NOMO-1 (cell line): ENCODE results near the gene RRP1B.
"Not testable (repeated sequence)": the region's sequence is repeated elsewhere in the genome, so short reads cannot be mapped to it uniquely, and the experiment has no call there.

Source experiments
- DNase-seq, 2 experiments: peaks; one replicate each; lab custom pipeline; 2025; ENCODE audit not compliant: unreplicated experiment in 2 of 2; lab: John Stamatoyannopoulos, UW

The RRP1B gene

DNA sequence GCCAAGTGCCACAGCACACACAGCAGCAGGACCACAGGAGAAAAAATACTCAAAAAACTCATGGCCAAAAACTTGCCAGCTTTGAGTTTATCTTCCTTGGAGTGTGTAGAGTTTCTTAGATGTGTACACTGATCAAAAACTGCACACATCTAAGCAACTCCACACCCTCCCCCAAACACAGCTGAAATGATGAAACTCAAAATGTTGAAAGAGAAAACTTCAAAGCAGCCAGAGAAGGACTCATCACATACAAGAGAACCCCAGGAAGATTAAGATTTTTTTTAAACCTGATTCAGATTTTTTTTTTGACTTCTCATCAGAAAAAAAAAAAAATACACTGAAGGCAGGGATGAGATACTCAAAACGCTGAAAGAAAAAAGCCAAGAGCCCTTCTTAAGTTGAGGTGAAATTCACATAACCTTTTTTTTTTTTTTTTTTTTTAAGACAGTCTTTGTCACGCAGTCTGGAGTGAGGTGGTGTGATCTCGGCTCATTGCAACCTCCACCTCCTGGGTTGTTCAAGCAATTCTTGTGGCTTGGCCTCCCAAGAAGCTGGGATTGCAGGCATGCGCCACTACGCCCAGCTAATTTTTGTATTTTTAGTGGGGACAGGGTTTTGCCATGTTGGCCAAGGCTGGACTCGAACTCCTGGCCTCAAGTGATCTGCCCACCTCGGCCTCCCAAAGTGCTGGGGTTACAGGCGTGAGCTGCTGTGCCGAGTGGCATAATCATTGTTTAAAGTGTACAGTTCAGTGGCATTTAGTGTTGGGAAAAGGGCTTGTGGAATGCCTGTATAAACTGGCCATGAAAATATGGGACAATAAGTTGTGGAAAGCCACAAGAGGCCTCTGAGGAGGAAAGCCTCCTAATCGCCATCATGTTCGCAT lies 38.6 kb downstream of the RRP1B start:
- no peak for DNase-seq

- DNase-seq, result not testable (repeated sequence)
These were observed 40.1 kb downstream of the RRP1B start for GRCh38 chr21:43699492-43699777.

GRCh38 chr21:43699933-43700599 lies 40.7 kb downstream of the RRP1B start:
- DNase-seq, result no peak

GRCh38 chr21:43701936-43702784 lies 42.8 kb downstream of the RRP1B start:
- no peak for DNase-seq

DNA sequence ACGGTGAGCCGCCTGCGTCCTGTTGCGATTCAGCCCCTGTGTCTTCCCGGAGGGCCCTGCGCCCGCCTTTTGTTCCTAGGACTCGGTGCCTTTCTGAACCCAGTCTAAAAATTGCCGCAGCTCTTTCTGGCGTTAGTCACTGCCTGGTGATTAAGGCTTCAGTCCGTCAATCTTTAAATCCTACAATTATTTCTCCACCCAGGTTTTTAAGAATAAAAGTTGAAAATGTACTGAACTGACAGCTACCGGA lies 43.4 kb downstream of the RRP1B start:
- DNase-seq, result no peak

- peak; percentile 62 to 70 for DNase-seq
These were observed 43.9 kb downstream of the RRP1B start for GRCh38 chr21:43703035-43703880.

DNA sequence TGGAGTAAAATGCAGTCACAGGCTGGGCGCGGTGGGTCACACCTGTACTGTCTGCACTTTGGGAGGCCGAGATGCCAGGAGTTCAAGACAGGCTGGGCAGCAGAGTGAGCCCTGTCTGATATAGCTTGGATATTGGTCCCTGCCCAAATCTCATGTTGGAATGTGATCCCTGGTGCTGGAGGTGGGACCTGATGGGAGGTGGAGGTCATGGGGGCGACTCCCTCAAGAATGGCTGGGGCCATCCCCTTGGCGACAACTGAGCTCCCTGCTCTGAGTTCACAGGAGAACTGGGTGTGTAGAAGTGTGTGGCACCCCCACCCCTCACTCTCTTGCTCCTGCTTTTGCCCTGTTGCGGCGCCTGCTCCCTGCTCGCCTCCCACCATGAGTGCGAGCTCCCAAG lies 48.1 kb downstream of the RRP1B start:
- no peak for DNase-seq

- no peak for DNase-seq
These were observed 49.5 kb downstream of the RRP1B start for GRCh38 chr21:43708745-43709381.

DNA sequence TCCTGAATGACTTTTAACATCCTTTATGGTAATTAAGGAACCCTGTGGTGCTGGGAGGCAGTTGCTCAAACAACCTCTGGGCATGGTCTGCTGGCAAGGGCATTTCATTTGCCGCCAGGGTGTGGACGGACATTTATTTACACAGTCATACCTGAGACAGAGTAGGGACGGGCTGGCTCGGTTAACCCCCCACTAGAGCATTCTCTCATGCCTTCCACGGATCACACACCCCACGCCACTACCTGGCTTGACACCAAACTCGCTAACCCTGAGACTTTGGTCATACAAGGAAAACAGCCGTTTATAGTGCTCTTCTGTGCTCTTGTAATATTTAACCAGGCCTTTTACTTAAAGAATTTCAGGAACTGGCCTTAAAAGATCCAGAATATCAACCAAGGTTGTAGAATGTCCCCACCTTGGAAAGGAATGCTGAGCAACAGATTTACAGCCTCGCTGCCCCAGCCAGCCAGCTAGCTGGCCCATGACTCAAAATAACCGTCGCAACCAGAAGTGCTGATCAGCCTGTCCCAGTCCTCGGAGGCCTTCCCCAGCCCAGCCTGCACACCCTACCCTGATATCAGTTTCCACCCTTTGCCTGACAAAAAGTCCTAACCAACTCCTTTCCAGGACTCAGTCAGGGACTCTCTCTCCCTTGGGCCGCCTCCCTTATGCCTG lies 53.0 kb downstream of the RRP1B start:
- DNase-seq, result no peak

DNA sequence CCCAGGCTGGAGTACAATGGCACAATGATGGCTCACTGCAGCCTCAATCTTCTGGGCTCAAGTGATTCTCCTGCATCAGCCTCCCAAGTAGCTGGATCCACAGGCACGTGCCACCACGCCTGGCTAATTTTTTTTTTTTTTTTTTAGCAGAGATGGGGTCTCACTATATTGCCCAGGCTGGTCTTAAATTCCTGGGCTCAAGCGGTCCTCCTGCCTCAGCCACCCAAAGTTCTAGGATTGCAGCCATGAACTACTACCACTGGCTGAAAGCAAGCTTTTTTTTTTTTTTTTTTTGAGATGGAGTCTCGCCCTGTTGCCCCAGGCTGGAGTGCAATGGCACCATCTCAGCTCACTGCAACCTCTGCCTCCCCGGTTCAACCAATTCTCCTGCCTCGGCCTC lies 53.8 kb downstream of the RRP1B start:
- not testable (repeated sequence) for DNase-seq

- peak; percentile 15 to 17 for DNase-seq
These were observed 57.2 kb downstream of the RRP1B start for GRCh38 chr21:43716376-43717165.

- no peak for DNase-seq
These were observed 58.0 kb downstream of the RRP1B start for GRCh38 chr21:43717166-43717853.

GRCh38 chr21:43717967-43718871 lies 58.9 kb downstream of the RRP1B start:
- no peak for DNase-seq

DNA sequence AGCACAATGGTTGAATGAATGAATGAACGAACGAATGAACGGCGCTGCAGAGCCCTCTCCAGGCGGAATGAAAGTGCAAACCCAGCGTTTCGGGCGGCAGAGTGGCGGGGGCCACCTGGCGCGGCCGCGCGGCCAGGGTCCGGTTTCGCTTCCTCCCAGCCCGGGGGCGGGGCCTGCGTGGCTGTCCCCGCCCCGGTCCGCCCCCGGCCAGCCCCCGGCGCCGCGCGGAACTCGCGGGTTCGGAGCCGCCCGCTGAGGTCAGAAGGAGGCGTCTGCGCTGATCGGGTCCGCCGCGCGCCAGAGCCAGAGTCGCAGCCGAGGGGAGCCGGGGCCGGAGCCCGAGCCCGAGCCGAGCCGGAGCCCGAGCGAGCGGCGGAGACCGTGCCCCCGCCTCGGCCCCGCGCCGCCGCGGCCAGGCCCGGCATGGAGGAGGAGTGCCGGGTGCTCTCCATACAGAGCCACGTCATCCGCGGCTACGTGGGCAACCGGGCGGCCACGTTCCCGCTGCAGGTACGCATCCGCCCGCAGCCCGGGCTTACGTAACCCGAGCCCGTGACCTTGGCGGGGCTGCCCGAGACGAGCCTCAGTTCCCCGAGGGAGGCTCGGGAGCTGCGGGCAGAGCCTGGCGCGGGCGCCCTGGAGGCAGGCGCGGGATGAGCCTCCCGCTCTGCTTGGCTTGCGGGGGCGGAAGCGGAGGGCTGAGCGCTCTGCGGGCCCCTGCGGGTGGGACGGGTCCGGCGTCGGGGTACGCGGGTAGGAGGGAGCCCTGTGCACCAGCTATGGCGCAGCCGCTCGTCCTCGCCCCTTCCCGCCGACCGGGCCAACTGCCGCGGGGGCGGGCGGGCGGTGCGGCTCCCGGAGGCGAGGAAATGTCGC lies 59.8 kb downstream of the RRP1B start, which contains the start of gene PDXK:
Gene PDXK (plus strand): TSS at position 258 of the 876 bp plus-strand sequence. CDS start 166 bp downstream, at position 424.
- DNase-seq, result peak; percentile 83 to 91

DNA sequence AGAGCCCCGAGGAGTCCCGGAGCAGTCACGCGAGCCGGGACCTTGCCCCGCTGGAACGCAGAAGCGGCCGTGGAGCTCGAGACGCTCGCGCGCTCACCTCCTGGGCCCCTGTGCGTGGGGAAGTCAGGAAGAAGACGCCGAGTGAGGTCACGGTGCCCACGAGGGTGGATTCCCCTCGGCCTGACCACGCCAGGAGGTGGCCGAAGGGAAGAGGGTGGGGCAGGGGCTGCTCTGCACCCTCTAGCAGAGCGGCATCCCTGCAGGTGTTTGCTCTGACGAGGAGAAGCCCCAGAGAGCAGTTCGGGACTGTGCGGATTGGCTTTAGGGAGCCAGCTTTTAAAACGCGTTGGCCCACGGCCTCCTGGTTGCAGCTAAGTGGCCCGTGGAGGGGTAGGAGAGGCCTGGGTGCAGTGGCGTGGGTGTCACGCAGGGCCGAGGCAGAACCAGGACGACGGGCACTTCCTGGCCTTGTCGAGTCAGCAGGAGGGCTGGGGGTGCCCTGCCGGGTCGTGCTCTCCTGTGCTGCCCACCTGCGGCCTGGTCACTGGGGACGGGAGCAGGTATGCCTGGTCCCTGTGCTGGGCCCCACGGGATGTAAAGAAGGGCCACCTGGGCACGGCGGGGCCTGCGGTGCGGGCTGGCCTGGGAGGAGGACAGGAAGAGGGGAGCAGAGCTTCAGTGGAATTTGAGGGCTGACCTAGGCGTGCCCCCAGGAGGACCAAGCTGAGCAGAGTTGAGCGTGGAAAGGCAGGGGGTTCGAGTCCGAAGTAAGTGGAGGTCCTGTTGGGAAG lies 60.6 kb downstream of the RRP1B start:
- DNase-seq, result peak in 1 of 2 experiments; percentile 16
